Esophagus (tissue), 2 donors: Measurements from ENCODE around the gene CARD8. TPM values are rescaled to one million over a fixed set of nuclear protein-coding genes. Genes with fewer than 3 reads are reported as not detected.
"Not testable (repeated sequence)": the region's sequence is repeated elsewhere in the genome, so short reads cannot be mapped to it uniquely, and the experiment has no call there.

Source experiments
- H3K27ac ChIP-seq, 2 donors: one replicate each; pipeline ENCODE4 v1.5.1; 2013; ENCODE audit warnings: low read depth in 2 of 2, mild to moderate bottlenecking in 2 of 2, inconsistent platforms in 1 of 2, low read length in 1 of 2, moderate library complexity in 1 of 2
- H3K27me3 ChIP-seq, 2 donors: one replicate each; pipeline ENCODE4 v1.6.1; 2013; ENCODE audit warnings: low read length in 2 of 2, control low read depth in 1 of 2, mild to moderate bottlenecking in 1 of 2; ENCODE audit not compliant: insufficient read depth in 2 of 2, control insufficient read depth in 1 of 2
- H3K36me3 ChIP-seq, 2 donors: one replicate each; pipeline ENCODE4 v1.6.1; 2013; ENCODE audit warnings: low read length in 1 of 2; ENCODE audit not compliant: control insufficient read depth in 2 of 2, insufficient read depth in 2 of 2
- H3K4me1 ChIP-seq, 2 donors: one replicate each; pipeline ENCODE4 v1.6.1; 2013; ENCODE audit warnings: low read length in 1 of 2; ENCODE audit not compliant: control insufficient read depth in 2 of 2, insufficient read depth in 2 of 2
- H3K4me3 ChIP-seq, 2 donors: one replicate each; pipeline ENCODE4 v1.5.1; 2013; ENCODE audit warnings: low read length in 2 of 2, mild to moderate bottlenecking in 2 of 2, low read depth in 1 of 2, moderate library complexity in 1 of 2
- H3K9me3 ChIP-seq, 2 donors: one replicate each; pipeline ENCODE4 v1.6.1; 2013; ENCODE audit warnings: mild to moderate bottlenecking in 2 of 2, low read depth in 1 of 2, low read length in 1 of 2, moderate library complexity in 1 of 2; ENCODE audit not compliant: control insufficient read depth in 2 of 2, insufficient read depth in 1 of 2
- whole genome bisulfite sequencing, 2 donors: extraction: QIAGEN DNeasy Blood & Tissue Kit; methylation state at CpG; one replicate each; pipeline ENCODE4 v1.1.7; 2013; 5-methylcytosine and 5-hydroxymethylcytosine counted together
- polyA plus RNA-seq, 2 donors: library from polyadenylated mRNA; stranded (reverse); fragments of 200-250 nt; gene quantifications; one replicate each; pipeline ENCODE4 v1.2.3, GENCODE V29; 2013
- donor health status: healthy with polysubstance abuse.
- donor health status: Bipolar disorder and iron deficiency.

CARD8 gene
- polyA plus RNA-seq, 2 donors, result 9.6 to 13.2 TPM

- Histone ChIP-seq H3K4me1 (no peaks in the 10 kb centered on the region), H3K36me3 (peaks cover 0 to 3% of the 10 kb centered on the region in 2 donors), H3K9me3 (no peaks in the 10 kb centered on the region), H3K4me3 (no peak overlapping the region), H3K27me3 (no peaks in the 10 kb centered on the region), H3K27ac (no peak overlapping the region)
- WGBS, 2 donors, result 93 to 96% methylated on average over 5 of the region's 5 CpGs
These were observed 34.1 kb downstream of the CARD8 start for GRCh38 chr19:48221628-48222027.

- H3K4me1 ChIP-seq, H3K27me3 ChIP-seq, H3K4me3 ChIP-seq, H3K36me3 ChIP-seq, H3K9me3 ChIP-seq, H3K27ac ChIP-seq: not testable (repeated sequence)
- WGBS, 2 donors, result 98 to 100% methylated on average over 3 of the region's 3 CpGs
These were observed 34.9 kb downstream of the CARD8 start for GRCh38 chr19:48220784-48221183.

GRCh38 chr19:48218997-48219396 lies 36.7 kb downstream of the CARD8 start:
- H3K9me3 ChIP-seq, result no peaks in the 10 kb centered on the region
- 92 to 93% methylated on average over 6 of the region's 6 CpGs for WGBS, 2 donors
- no peak overlapping the region for H3K27ac ChIP-seq
- H3K27me3 ChIP-seq, result no peaks in the 10 kb centered on the region
- H3K36me3 ChIP-seq, result peaks cover 3 to 5% of the 10 kb centered on the region in 2 donors
- H3K4me3 ChIP-seq, result no peak overlapping the region
- H3K4me1 ChIP-seq, result no peaks in the 10 kb centered on the region

- Histone ChIP-seq H3K27me3 (no peaks in the 10 kb centered on the region), H3K4me3 (no peak overlapping the region), H3K36me3 (peaks cover 0 to 6% of the 10 kb centered on the region in 2 donors), H3K4me1 (no peaks in the 10 kb centered on the region), H3K9me3 (no peaks in the 10 kb centered on the region), H3K27ac (no peak overlapping the region)
- WGBS, 2 donors, result 86 to 93% methylated on average over 14 of the region's 14 CpGs
These were observed 38.8 kb downstream of the CARD8 start for GRCh38 chr19:48216933-48217332.

GRCh38 chr19:48213959-48214358 lies 41.8 kb downstream of the CARD8 start:
- H3K4me1 ChIP-seq, result peaks cover 0 to 2% of the 10 kb centered on the region in 2 donors
- no peak overlapping the region for H3K27ac ChIP-seq
- H3K4me3 ChIP-seq, result no peak overlapping the region
- no peaks in the 10 kb centered on the region for H3K9me3 ChIP-seq
- 90 to 94% methylated on average over 5 of the region's 5 CpGs for WGBS, 2 donors
- peaks cover 0 to 6% of the 10 kb centered on the region in 2 donors for H3K36me3 ChIP-seq
- H3K27me3 ChIP-seq, result no peaks in the 10 kb centered on the region

- H3K4me3 ChIP-seq, result no peak overlapping the region
- H3K27ac ChIP-seq, result no peak overlapping the region
These were observed 45.7 kb downstream of the CARD8 start for GRCh38 chr19:48210005-48210404.

GRCh38 chr19:48206397-48207093 lies 49.2 kb downstream of the CARD8 start:
- Histone ChIP-seq H3K27me3 (no peaks in the 10 kb centered on the region), H3K9me3 (no peaks in the 10 kb centered on the region), H3K4me3 (no peak overlapping the region), H3K27ac (no peak overlapping the region), H3K36me3 (no peaks in the 10 kb centered on the region), H3K4me1 (peaks cover 0 to 2% of the 10 kb centered on the region in 2 donors)
- WGBS, 2 donors, result 83 to 89% methylated on average over 9 of the region's 9 CpGs

More at GRCh38 chr19:48210005-48210404, 45.7 kb downstream of the CARD8 start:
- 75 to 82% methylated on average over 3 of the region's 3 CpGs for WGBS, 2 donors
- H3K4me1 ChIP-seq, result peaks cover 0 to 2% of the 10 kb centered on the region in 2 donors
- peaks cover 0 to 6% of the 10 kb centered on the region in 2 donors for H3K36me3 ChIP-seq
- H3K9me3 ChIP-seq, result no peaks in the 10 kb centered on the region
- H3K27me3 ChIP-seq, result no peaks in the 10 kb centered on the region

- H3K4me3 ChIP-seq, result peak overlapping the region; percentile 67 to 88
- whole genome bisulfite sequencing, 2 donors, result 0% methylated on average over 34 of the region's 34 CpGs
- H3K36me3 ChIP-seq, result no peaks in the 10 kb centered on the region
- no peaks in the 10 kb centered on the region for H3K9me3 ChIP-seq
- H3K4me1 ChIP-seq, result peaks cover 0 to 2% of the 10 kb centered on the region in 2 donors
- H3K27me3 ChIP-seq, result no peaks in the 10 kb centered on the region
- peak overlapping the region; percentile 25 to 77 for H3K27ac ChIP-seq
These were observed 51.7 kb downstream of the CARD8 start for GRCh38 chr19:48203794-48204628.

- Histone ChIP-seq H3K4me1 (peaks cover 0 to 2% of the 10 kb centered on the region in 2 donors), H3K27ac (peak overlapping the region; percentile 25 to 77), H3K9me3 (no peaks in the 10 kb centered on the region), H3K4me3 (peak overlapping the region; percentile 67 to 88), H3K36me3 (no peaks in the 10 kb centered on the region), H3K27me3 (no peaks in the 10 kb centered on the region)
- 10 to 15% methylated on average over 5 of the region's 5 CpGs for WGBS, 2 donors
These were observed 52.4 kb downstream of the CARD8 start for GRCh38 chr19:48203222-48203793.
